ENCODE results near the gene SNRPA.

- TF ChIP-seq POLR2AphosphoS5 (IDR thresholded peaks at IDR 0.05; ENCODE audit: insufficient read depth in 1 of 2, low read depth in 1 of 2) (peak in 1 of 2 donors; percentile 27), CTCF (IDR thresholded peaks at IDR 0.05) (no peak), POLR2A (IDR thresholded peaks at IDR 0.05) (no peak)
Observed at GRCh38 chr19:40799558-40800338, 48.7 kb downstream of the SNRPA start.
